ENCODE data around the gene ADD2. TPM values are rescaled to one million over a fixed set of nuclear protein-coding genes. Genes with fewer than 3 reads are reported as not detected.

Gene ADD2
- polyA plus RNA-seq (2013, experiment 1 of 2): 160 TPM
- 173 TPM for polyA plus RNA-seq (2013, experiment 2 of 2)

GRCh38 chr2:70767699-70768589 lies at the start of gene ADD2:
TSS of gene ADD2 (minus strand) at chr2:70768200. CDS start at chr2:70706408, 61,792 bp downstream.
- H3K79me2 ChIP-seq (ENCODE audit: control insufficient read depth, insufficient read depth, low read length): peaks cover 27% of the 10 kb centered on the region
- no peak within 1 kb of the TSS for H2BK5ac ChIP-seq (ENCODE audit: low read length)
- no CpG with 5 or more reads among the region's 74 CpGs for WGBS (ENCODE audit: extremely low coverage, insufficient coverage, low lambda C conversion rate)
- peak within 1 kb of the TSS; percentile 82 for H3K9ac ChIP-seq (ENCODE audit: low read length)
- H3K4me1 ChIP-seq (ENCODE audit: control insufficient read depth, low read depth, low read length): peaks cover 4% of the 10 kb centered on the region
- H3K23ac ChIP-seq (ENCODE audit: low read length): peak within 1 kb of the TSS; percentile 26
- peak within 1 kb of the TSS; percentile 75 for H3K4me2 ChIP-seq (ENCODE audit: low read length)
- H4K5ac ChIP-seq (ENCODE audit: low read length): no peak within 1 kb of the TSS
- H3K4me3 ChIP-seq (ENCODE audit: low read length): peak within 1 kb of the TSS; percentile 82
- peak within 1 kb of the TSS; percentile 93 for H3K56ac ChIP-seq (ENCODE audit: low read length)
- peak; percentile 91 for DNase-seq
- peak within 1 kb of the TSS; percentile 77 for H3K4ac ChIP-seq (ENCODE audit: low read depth, low read length)
- peaks cover 4% of the 10 kb centered on the region for H3K79me1 ChIP-seq (ENCODE audit: low read length)
- peak within 1 kb of the TSS; percentile 28 for H2BK15ac ChIP-seq (replicated peaks; ENCODE audit: low read depth)
- no peak within 1 kb of the TSS for H2AK5ac ChIP-seq (ENCODE audit: low read length)
- peak within 1 kb of the TSS; percentile 64 for H2BK120ac ChIP-seq (ENCODE audit: low read depth, low read length)
- peak within 1 kb of the TSS; percentile 80 for H3K27ac ChIP-seq (ENCODE audit: low read depth, low read length)
- H3K18ac ChIP-seq (ENCODE audit: low read length): peak within 1 kb of the TSS; percentile 97
- H4K8ac ChIP-seq (ENCODE audit: low read depth, low read length): peak within 1 kb of the TSS; percentile 83
- no peaks in the 10 kb centered on the region for H3K36me3 ChIP-seq (ENCODE audit: control insufficient read depth, insufficient read depth, low read length)
- no peaks in the 10 kb centered on the region for H3K27me3 ChIP-seq (ENCODE audit: insufficient read depth, low read length, poor library complexity)

GRCh38 chr2:70817284-70817954 lies 49.4 kb upstream of the ADD2 start:
- H3K4ac ChIP-seq (ENCODE audit: low read depth, low read length): no peak overlapping the region
- no peak overlapping the region for H3K9ac ChIP-seq (ENCODE audit: low read length)
- no peaks in the 10 kb centered on the region for H3K36me3 ChIP-seq (ENCODE audit: control insufficient read depth, insufficient read depth, low read length)
- no peak overlapping the region for H4K8ac ChIP-seq (ENCODE audit: low read depth, low read length)
- H3K23ac ChIP-seq (ENCODE audit: low read length): no peak overlapping the region
- no peak overlapping the region for H3K4me3 ChIP-seq (ENCODE audit: low read length)
- no peak overlapping the region for H2BK5ac ChIP-seq (ENCODE audit: low read length)
- H2AK5ac ChIP-seq (ENCODE audit: low read length): no peak overlapping the region
- WGBS (ENCODE audit: extremely low coverage, insufficient coverage, low lambda C conversion rate): no CpG with 5 or more reads among the region's 3 CpGs
- DNase-seq: no peak
- H3K56ac ChIP-seq (ENCODE audit: low read length): no peak overlapping the region
- H3K27me3 ChIP-seq (ENCODE audit: insufficient read depth, low read length, poor library complexity): no peaks in the 10 kb centered on the region
- H2BK120ac ChIP-seq (ENCODE audit: low read depth, low read length): no peak overlapping the region
- no peak overlapping the region for H3K4me2 ChIP-seq (ENCODE audit: low read length)
- H3K79me2 ChIP-seq (ENCODE audit: control insufficient read depth, insufficient read depth, low read length): no peaks in the 10 kb centered on the region
- no peaks in the 10 kb centered on the region for H3K4me1 ChIP-seq (ENCODE audit: control insufficient read depth, low read depth, low read length)
- H2BK15ac ChIP-seq (replicated peaks; ENCODE audit: low read depth): no peak overlapping the region
- no peak overlapping the region for H4K5ac ChIP-seq (ENCODE audit: low read length)
- no peak overlapping the region for H3K18ac ChIP-seq (ENCODE audit: low read length)
- no peak overlapping the region for H3K27ac ChIP-seq (ENCODE audit: low read depth, low read length)
- no peaks in the 10 kb centered on the region for H3K79me1 ChIP-seq (ENCODE audit: low read length)

GRCh38 chr2:70816726-70817125 lies 48.7 kb upstream of the ADD2 start:
- Histone ChIP-seq H3K36me3 (ENCODE audit: control insufficient read depth, insufficient read depth, low read length) (no peaks in the 10 kb centered on the region), H3K4me1 (ENCODE audit: control insufficient read depth, low read depth, low read length) (no peaks in the 10 kb centered on the region), H3K79me1 (ENCODE audit: low read length) (no peaks in the 10 kb centered on the region), H4K8ac (ENCODE audit: low read depth, low read length) (no peak overlapping the region), H2BK15ac (replicated peaks; ENCODE audit: low read depth) (no peak overlapping the region), H3K4me3 (ENCODE audit: low read length) (no peak overlapping the region), H4K5ac (ENCODE audit: low read length) (no peak overlapping the region), H2BK120ac (ENCODE audit: low read depth, low read length) (no peak overlapping the region), H3K27me3 (ENCODE audit: insufficient read depth, low read length, poor library complexity) (no peaks in the 10 kb centered on the region), H3K9ac (ENCODE audit: low read length) (no peak overlapping the region), H3K4me2 (ENCODE audit: low read length) (no peak overlapping the region), H3K79me2 (ENCODE audit: control insufficient read depth, insufficient read depth, low read length) (no peaks in the 10 kb centered on the region), H3K27ac (ENCODE audit: low read depth, low read length) (no peak overlapping the region), H3K23ac (ENCODE audit: low read length) (no peak overlapping the region), H2AK5ac (ENCODE audit: low read length) (no peak overlapping the region), H3K56ac (ENCODE audit: low read length) (no peak overlapping the region), H3K18ac (ENCODE audit: low read length) (no peak overlapping the region), H2BK5ac (ENCODE audit: low read length) (no peak overlapping the region), H3K4ac (ENCODE audit: low read depth, low read length) (no peak overlapping the region)
- WGBS (ENCODE audit: extremely low coverage, insufficient coverage, low lambda C conversion rate): no CpG with 5 or more reads among the region's 5 CpGs
- no peak for DNase-seq

GRCh38 chr2:70808983-70809958 lies 41.3 kb upstream of the ADD2 start:
- no peak overlapping the region for H2AK5ac ChIP-seq (ENCODE audit: low read length)
- no peak for DNase-seq
- H3K79me1 ChIP-seq (ENCODE audit: low read length): no peaks in the 10 kb centered on the region
- no peak overlapping the region for H3K4me3 ChIP-seq (ENCODE audit: low read length)
- no peaks in the 10 kb centered on the region for H3K36me3 ChIP-seq (ENCODE audit: control insufficient read depth, insufficient read depth, low read length)
- no peak overlapping the region for H3K4me2 ChIP-seq (ENCODE audit: low read length)
- H3K9ac ChIP-seq (ENCODE audit: low read length): no peak overlapping the region
- no peak overlapping the region for H2BK120ac ChIP-seq (ENCODE audit: low read depth, low read length)
- H3K23ac ChIP-seq (ENCODE audit: low read length): no peak overlapping the region
- no peak overlapping the region for H4K5ac ChIP-seq (ENCODE audit: low read length)
- no peaks in the 10 kb centered on the region for H3K79me2 ChIP-seq (ENCODE audit: control insufficient read depth, insufficient read depth, low read length)
- H4K8ac ChIP-seq (ENCODE audit: low read depth, low read length): no peak overlapping the region
- no peak overlapping the region for H2BK5ac ChIP-seq (ENCODE audit: low read length)
- no peak overlapping the region for H3K27ac ChIP-seq (ENCODE audit: low read depth, low read length)
- no peak overlapping the region for H3K56ac ChIP-seq (ENCODE audit: low read length)
- WGBS (ENCODE audit: extremely low coverage, insufficient coverage, low lambda C conversion rate): no CpG with 5 or more reads among the region's 12 CpGs
- H2BK15ac ChIP-seq (replicated peaks; ENCODE audit: low read depth): no peak overlapping the region
- H3K18ac ChIP-seq (ENCODE audit: low read length): no peak overlapping the region
- no peak overlapping the region for H3K4ac ChIP-seq (ENCODE audit: low read depth, low read length)
- H3K4me1 ChIP-seq (ENCODE audit: control insufficient read depth, low read depth, low read length): no peaks in the 10 kb centered on the region
- no peaks in the 10 kb centered on the region for H3K27me3 ChIP-seq (ENCODE audit: insufficient read depth, low read length, poor library complexity)

GRCh38 chr2:70807828-70808118 lies 39.8 kb upstream of the ADD2 start:
- no peak overlapping the region for H3K9ac ChIP-seq (ENCODE audit: low read length)

More at GRCh38 chr2:70807828-70808118, 39.8 kb upstream of the ADD2 start:
- Histone ChIP-seq H3K4me2 (ENCODE audit: low read length) (no peak overlapping the region), H3K36me3 (ENCODE audit: control insufficient read depth, insufficient read depth, low read length) (no peaks in the 10 kb centered on the region), H3K18ac (ENCODE audit: low read length) (no peak overlapping the region), H3K56ac (ENCODE audit: low read length) (no peak overlapping the region), H3K27ac (ENCODE audit: low read depth, low read length) (no peak overlapping the region), H4K5ac (ENCODE audit: low read length) (no peak overlapping the region), H3K79me1 (ENCODE audit: low read length) (no peaks in the 10 kb centered on the region), H3K4me1 (ENCODE audit: control insufficient read depth, low read depth, low read length) (no peaks in the 10 kb centered on the region), H3K4me3 (ENCODE audit: low read length) (no peak overlapping the region), H3K23ac (ENCODE audit: low read length) (no peak overlapping the region), H3K79me2 (ENCODE audit: control insufficient read depth, insufficient read depth, low read length) (no peaks in the 10 kb centered on the region), H2AK5ac (ENCODE audit: low read length) (no peak overlapping the region), H3K4ac (ENCODE audit: low read depth, low read length) (no peak overlapping the region), H2BK120ac (ENCODE audit: low read depth, low read length) (no peak overlapping the region), H2BK5ac (ENCODE audit: low read length) (no peak overlapping the region), H3K27me3 (ENCODE audit: insufficient read depth, low read length, poor library complexity) (no peaks in the 10 kb centered on the region), H2BK15ac (replicated peaks; ENCODE audit: low read depth) (no peak overlapping the region), H4K8ac (ENCODE audit: low read depth, low read length) (no peak overlapping the region)
- DNase-seq: no peak
- no CpG with 5 or more reads among the region's 4 CpGs for WGBS (ENCODE audit: extremely low coverage, insufficient coverage, low lambda C conversion rate)

Data from mesendoderm (in vitro differentiated cells).